Uterus (tissue), 2 donors: ENCODE measurements around the gene UQCC2.

Source experiments
- CTCF ChIP-seq, 4 experiments: fragments of 200-600 bp in 2 of 4; fragments of 450-650 bp in 2 of 4; sonication (generic) in 2 of 4; IDR thresholded peaks; one replicate each; pipeline ENCODE4 v1.5.1; 2016 to 2019; ENCODE audit warnings: antibody characterized with exemption in 4 of 4, mild to moderate bottlenecking in 2 of 4, moderate library complexity in 1 of 4
- POLR2A ChIP-seq, 2 donors: fragments of 450-650 bp; IDR thresholded peaks; one replicate each; pipeline ENCODE4 v1.6.1; 2016; ENCODE audit warnings: antibody characterized with exemption in 2 of 2, mild to moderate bottlenecking in 1 of 2, moderate library complexity in 1 of 2

- TF ChIP-seq CTCF (IDR thresholded peaks at IDR 0.05) (no peak), POLR2A (IDR thresholded peaks at IDR 0.05) (no peak)
Measured at GRCh38 chr6:33658982-33659689, 52.4 kb downstream of the UQCC2 start.
